NT2/D1 (cell line): ENCODE data around the gene LHX6.

ENCODE experiments used
- DNase-seq: peaks from one replicate; pipeline ENCODE4 v3.0.0-alpha.2; 2011; ENCODE audit warnings: low read depth, low spot score
- H3K27me3 ChIP-seq: 2 replicates; pipeline ENCODE4 v1.6.0; 2011; ENCODE audit warnings: mild to moderate bottlenecking; ENCODE audit not compliant: insufficient read length, insufficient read depth
- H3K36me3 ChIP-seq: 2 replicates; pipeline ENCODE4 v1.6.1; 2011; ENCODE audit warnings: mild to moderate bottlenecking, low read length, mixed read lengths; ENCODE audit not compliant: insufficient read depth, insufficient read length
- H3K4me1 ChIP-seq: 2 replicates; pipeline ENCODE4 v1.5.1; 2011; ENCODE audit not compliant: insufficient read depth, insufficient read length
- H3K4me3 ChIP-seq: 2 replicates; pipeline ENCODE4 v1.5.1; 2011; ENCODE audit warnings: low read depth; ENCODE audit not compliant: insufficient read length
- H3K9ac ChIP-seq: 2 replicates; pipeline ENCODE4 v1.6.0; 2011; ENCODE audit warnings: low read depth; ENCODE audit not compliant: insufficient read length
- H3K9me3 ChIP-seq: 2 replicates; pipeline ENCODE4 v1.5.1; 2011; ENCODE audit warnings: mild to moderate bottlenecking, low read length; ENCODE audit not compliant: insufficient read depth
- SUZ12 ChIP-seq: IDR thresholded peaks from 2 replicates; pipeline ENCODE4 v1.6.1; 2011; ENCODE audit not compliant: insufficient read length, insufficient read depth; ENCODE audit errors: extremely low read depth
- YY1 ChIP-seq: IDR thresholded peaks from 2 replicates; pipeline ENCODE4 v1.6.1; 2011; ENCODE audit not compliant: insufficient read length, insufficient read depth
- ZNF274 ChIP-seq: IDR thresholded peaks from 2 replicates; pipeline ENCODE4 v1.6.1; 2011; ENCODE audit warnings: mild to moderate bottlenecking, low read depth, low read length

LHX6 gene

DNA sequence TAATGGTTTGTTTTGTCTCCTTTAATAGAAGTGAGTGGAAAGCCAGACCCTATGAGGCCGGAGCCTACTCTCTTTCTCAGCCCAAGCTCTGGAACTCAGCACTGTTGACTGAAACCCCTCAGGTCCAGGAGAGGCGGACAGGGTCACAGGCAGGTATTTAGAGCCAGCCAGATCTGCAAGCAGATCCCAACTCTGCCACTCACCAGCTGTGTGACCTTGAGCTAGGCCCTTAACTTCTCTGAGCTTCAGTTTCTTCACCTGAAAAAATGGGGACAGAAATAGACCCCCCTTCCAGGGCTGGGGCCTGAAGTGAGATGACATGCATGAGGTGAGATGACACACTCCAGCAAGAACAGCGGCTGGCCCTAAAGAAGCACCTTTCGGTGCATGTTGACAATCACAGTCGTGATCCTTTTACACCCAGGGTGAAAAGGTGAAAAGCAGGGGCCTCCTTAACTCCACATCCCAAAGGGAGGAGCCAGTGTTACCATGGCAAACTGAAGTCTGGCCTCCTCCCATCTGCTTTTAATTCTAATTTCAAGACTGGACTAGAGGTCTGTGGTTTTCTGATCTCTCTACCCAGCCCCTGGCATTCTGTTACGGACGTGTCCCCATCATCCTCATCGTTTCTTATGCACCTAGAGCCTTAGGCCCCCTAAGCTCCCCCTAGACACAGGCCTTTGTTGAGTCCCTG lies 41.8 kb downstream of the LHX6 start:
- no peak overlapping the region for H3K9ac ChIP-seq
- H3K27me3 ChIP-seq, result no peaks in the 10 kb centered on the region
- no peaks in the 10 kb centered on the region for H3K36me3 ChIP-seq
- no peak for TF ChIP-seq ZNF274
- no peak for TF ChIP-seq YY1
- TF ChIP-seq SUZ12, result no peak
- no peak for DNase-seq
- no peak overlapping the region for H3K4me3 ChIP-seq
- no peaks in the 10 kb centered on the region for H3K9me3 ChIP-seq
- peaks cover 6% of the 10 kb centered on the region for H3K4me1 ChIP-seq

- Histone ChIP-seq H3K4me1 (peaks cover 5% of the 10 kb centered on the region), H3K9ac (no peak overlapping the region), H3K4me3 (no peak overlapping the region), H3K27me3 (no peaks in the 10 kb centered on the region), H3K9me3 (no peaks in the 10 kb centered on the region), H3K36me3 (no peaks in the 10 kb centered on the region)
- DNase-seq, result no peak
- TF ChIP-seq ZNF274 (no peak), YY1 (no peak), SUZ12 (no peak)
These were observed 42.5 kb downstream of the LHX6 start for GRCh38 chr9:122186301-122186700.

DNA sequence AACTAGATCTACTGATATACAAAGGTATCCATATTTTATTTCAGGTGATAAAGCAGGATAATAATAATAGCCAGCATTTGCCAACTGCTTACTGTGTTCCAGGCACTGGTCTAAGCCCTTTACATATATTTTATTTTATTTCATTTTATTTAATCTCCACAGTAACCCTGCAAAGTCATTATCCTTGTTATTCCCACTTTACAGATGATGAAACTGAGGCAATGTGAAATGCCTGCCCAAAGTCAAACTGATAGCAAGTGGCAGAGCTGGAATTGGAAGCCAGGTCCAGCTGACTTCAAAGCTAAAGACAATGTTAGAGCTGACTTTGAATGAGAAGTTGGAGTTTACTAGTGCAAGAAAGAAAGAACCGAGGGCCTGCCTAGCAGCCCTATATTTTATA lies 44.2 kb downstream of the LHX6 start:
- Histone ChIP-seq H3K4me3 (no peak overlapping the region), H3K36me3 (no peaks in the 10 kb centered on the region), H3K27me3 (no peaks in the 10 kb centered on the region), H3K9ac (no peak overlapping the region), H3K4me1 (peaks cover 2% of the 10 kb centered on the region), H3K9me3 (no peaks in the 10 kb centered on the region)
- DNase-seq, result no peak
- TF ChIP-seq ZNF274 (no peak), SUZ12 (no peak), YY1 (no peak)

- peaks cover 5% of the 10 kb centered on the region for H3K4me1 ChIP-seq
- no peak for DNase-seq
These were observed 45.3 kb downstream of the LHX6 start for GRCh38 chr9:122183501-122183900.

GRCh38 chr9:122180633-122181032 lies 48.1 kb downstream of the LHX6 start:
- no peaks in the 10 kb centered on the region for H3K27me3 ChIP-seq
- DNase-seq, result no peak
- no peak overlapping the region for H3K4me3 ChIP-seq
- TF ChIP-seq SUZ12, result no peak
- TF ChIP-seq YY1, result no peak
- no peak for TF ChIP-seq ZNF274
- H3K9me3 ChIP-seq, result no peaks in the 10 kb centered on the region
- H3K4me1 ChIP-seq, result peaks cover 5% of the 10 kb centered on the region
- no peaks in the 10 kb centered on the region for H3K36me3 ChIP-seq
- H3K9ac ChIP-seq, result no peak overlapping the region

More at GRCh38 chr9:122183501-122183900, 45.3 kb downstream of the LHX6 start:
- no peaks in the 10 kb centered on the region for H3K9me3 ChIP-seq
- H3K27me3 ChIP-seq, result no peaks in the 10 kb centered on the region
- H3K9ac ChIP-seq, result no peak overlapping the region
- no peak overlapping the region for H3K4me3 ChIP-seq
- TF ChIP-seq SUZ12, result no peak
- TF ChIP-seq ZNF274, result no peak
- no peak for TF ChIP-seq YY1
- H3K36me3 ChIP-seq, result no peaks in the 10 kb centered on the region

- H3K36me3 ChIP-seq, result no peaks in the 10 kb centered on the region
- H3K9ac ChIP-seq, result no peak overlapping the region
- DNase-seq, result no peak
- no peak overlapping the region for H3K4me3 ChIP-seq
- no peaks in the 10 kb centered on the region for H3K27me3 ChIP-seq
- no peak for TF ChIP-seq YY1
- TF ChIP-seq SUZ12, result no peak
- no peak for TF ChIP-seq ZNF274
- no peaks in the 10 kb centered on the region for H3K9me3 ChIP-seq
- H3K4me1 ChIP-seq, result peaks cover 5% of the 10 kb centered on the region
These were observed 49.1 kb downstream of the LHX6 start for GRCh38 chr9:122179690-122180074.

- no peak overlapping the region for H3K4me3 ChIP-seq
- TF ChIP-seq YY1, result no peak
- no peak for TF ChIP-seq ZNF274
- no peak for TF ChIP-seq SUZ12
- H3K27me3 ChIP-seq, result no peaks in the 10 kb centered on the region
- no peaks in the 10 kb centered on the region for H3K36me3 ChIP-seq
- DNase-seq, result no peak
- H3K4me1 ChIP-seq, result peaks cover 5% of the 10 kb centered on the region
- H3K9ac ChIP-seq, result no peak overlapping the region
- no peaks in the 10 kb centered on the region for H3K9me3 ChIP-seq
These were observed 49.6 kb downstream of the LHX6 start for GRCh38 chr9:122179054-122179689.
